ENCODE results near the gene ACKR4. TPM values are rescaled to one million over a fixed set of nuclear protein-coding genes. Genes with fewer than 3 reads are reported as not detected.

The ACKR4 gene
- total RNA-seq, 1 donor from 2014 or later = not detected

DNA sequence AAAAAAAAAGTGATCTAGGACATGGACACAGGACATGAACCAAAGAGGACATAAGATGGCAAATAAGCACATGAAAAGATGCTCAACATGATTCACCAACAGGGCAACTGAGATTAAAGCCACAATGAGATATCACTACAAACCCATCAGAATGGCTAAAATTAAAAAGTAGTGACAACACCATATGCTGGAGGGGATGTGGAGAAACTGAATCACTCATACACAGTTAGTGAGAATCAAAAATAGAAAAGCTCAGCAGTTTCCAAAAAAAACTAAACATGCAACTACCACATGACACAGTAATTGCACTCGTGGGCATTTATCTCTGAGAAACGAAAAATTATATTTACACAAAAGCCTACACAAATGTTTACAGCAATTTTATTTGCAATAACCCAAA lies 27.9 kb upstream of the ACKR4 start:
- no peak overlapping the region for H3K4me3 ChIP-seq (ENCODE audit: low read depth, low read length)
- no peak for DNase-seq (ENCODE audit: low read depth)
- TF ChIP-seq, protein P1, sequence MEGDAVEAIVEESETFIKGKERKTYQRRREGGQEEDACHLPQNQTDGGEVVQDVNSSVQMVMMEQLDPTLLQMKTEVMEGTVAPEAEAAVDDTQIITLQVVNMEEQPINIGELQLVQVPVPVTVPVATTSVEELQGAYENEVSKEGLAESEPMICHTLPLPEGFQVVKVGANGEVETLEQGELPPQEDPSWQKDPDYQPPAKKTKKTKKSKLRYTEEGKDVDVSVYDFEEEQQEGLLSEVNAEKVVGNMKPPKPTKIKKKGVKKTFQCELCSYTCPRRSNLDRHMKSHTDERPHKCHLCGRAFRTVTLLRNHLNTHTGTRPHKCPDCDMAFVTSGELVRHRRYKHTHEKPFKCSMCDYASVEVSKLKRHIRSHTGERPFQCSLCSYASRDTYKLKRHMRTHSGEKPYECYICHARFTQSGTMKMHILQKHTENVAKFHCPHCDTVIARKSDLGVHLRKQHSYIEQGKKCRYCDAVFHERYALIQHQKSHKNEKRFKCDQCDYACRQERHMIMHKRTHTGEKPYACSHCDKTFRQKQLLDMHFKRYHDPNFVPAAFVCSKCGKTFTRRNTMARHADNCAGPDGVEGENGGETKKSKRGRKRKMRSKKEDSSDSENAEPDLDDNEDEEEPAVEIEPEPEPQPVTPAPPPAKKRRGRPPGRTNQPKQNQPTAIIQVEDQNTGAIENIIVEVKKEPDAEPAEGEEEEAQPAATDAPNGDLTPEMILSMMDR (conservative IDR thresholded peaks at IDR 0.05; ENCODE audit: low read depth, low read length) = no peak

DNA sequence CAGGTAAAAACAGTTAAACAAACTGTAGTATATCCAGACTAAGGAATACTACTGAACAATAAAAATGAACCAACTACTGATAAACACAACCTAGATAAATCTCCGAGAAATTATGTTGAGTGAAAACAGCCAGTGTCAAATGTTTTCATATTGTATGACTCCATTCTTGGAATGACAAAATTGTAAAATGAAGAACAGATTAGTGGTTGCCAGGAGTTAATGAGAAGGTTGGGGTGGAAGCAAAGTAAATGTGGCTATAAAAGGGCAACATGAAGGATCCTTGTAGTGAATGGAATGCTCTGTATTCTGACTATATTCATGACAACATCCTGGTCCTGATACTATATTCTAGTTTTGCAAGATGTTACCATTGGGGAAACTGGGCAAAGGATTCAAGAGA lies 27.5 kb upstream of the ACKR4 start:
- H3K4me3 ChIP-seq (ENCODE audit: low read depth, low read length) = no peak overlapping the region
- DNase-seq (ENCODE audit: low read depth) = no peak
- TF ChIP-seq, protein P1 (conservative IDR thresholded peaks at IDR 0.05; ENCODE audit: low read depth, low read length) = no peak

DNA sequence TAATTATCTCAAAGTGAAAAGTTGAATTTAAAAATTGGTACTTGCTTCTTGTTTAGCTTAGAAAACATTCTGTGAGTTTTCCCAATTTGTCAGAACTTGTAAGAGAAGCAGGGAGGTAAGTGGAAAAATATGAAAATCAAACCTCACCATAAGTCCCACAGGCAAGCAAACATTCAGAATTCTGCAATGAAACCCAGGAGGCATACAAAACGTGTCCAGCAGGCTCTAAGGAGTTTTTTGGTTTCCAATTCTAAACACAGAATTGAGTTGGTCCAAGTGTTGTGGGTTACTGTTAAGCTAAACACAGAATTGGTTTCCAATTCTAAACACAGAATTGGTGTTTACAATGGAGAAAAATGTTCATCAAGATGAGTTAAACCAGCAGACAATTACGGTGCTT lies 27.1 kb upstream of the ACKR4 start:
- TF ChIP-seq, protein P1 (conservative IDR thresholded peaks at IDR 0.05; ENCODE audit: low read depth, low read length) = no peak
- no peak overlapping the region for H3K4me3 ChIP-seq (ENCODE audit: low read depth, low read length)
- DNase-seq (ENCODE audit: low read depth) = no peak

DNA sequence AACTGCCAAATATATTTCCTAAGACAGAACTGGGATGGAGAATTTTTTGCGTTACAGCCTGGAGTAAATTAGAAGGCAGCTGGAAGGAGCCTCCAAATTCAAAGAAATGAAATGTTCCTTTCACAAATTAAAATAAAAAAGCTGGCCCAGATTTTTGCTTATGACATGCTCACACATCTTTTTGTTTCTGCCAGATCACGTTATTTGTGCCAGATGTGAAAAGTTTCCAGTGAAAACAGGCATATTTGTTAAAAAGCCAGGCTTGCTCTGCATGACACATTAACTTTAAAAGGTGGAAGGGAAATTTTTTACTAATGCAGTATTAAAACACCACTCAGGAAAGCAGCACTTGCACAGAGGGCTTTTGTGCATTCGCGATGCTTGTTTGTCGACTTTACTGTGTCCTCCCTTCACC lies 23.3 kb upstream of the ACKR4 start:
- no peak overlapping the region for H3K4me3 ChIP-seq (ENCODE audit: low read depth, low read length)
- TF ChIP-seq, protein P1 (conservative IDR thresholded peaks at IDR 0.05; ENCODE audit: low read depth, low read length) = no peak
- DNase-seq (ENCODE audit: low read depth) = no peak

DNA sequence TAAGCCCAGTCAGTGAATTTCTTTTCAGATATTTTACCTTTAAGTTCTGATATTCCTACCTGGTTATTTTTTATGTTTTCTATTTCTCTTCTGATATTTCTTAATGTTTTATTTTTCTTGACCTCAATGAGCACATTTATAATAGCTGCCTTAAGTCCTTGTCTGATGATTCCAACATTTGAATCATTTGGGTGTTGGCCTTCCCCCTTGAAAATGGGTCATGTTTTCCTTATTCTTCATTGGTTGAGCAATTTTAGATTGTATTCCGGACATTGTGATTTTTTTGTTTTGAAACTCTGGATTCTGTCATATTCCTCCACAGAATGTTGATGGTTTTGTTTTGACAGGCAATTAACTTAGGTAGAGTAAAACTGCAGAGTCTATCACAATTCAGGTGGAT lies 9.7 kb upstream of the ACKR4 start:
- no peak for DNase-seq (ENCODE audit: low read depth)
- no peak overlapping the region for H3K4me3 ChIP-seq (ENCODE audit: low read depth, low read length)
- TF ChIP-seq, protein P1 (conservative IDR thresholded peaks at IDR 0.05; ENCODE audit: low read depth, low read length) = no peak

DNA sequence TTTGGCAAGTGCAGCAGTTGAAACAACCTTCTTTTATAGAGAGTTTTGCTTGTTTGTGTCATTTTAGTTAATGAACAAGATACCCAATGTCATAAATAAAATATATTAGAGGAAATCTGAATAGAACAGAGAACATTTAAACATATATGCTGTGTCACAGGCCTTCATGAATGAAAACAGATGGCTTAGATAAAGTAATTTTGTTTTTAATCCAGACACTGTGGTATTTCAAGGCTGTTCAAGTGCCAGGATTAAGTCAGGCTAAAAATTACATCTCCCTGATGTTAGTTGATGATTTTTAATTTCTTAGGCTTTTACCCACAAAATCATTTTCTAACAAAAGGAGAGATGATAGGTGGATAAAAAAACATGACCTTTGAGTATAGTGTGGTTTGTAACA lies 4.9 kb upstream of the ACKR4 start:
- no peak overlapping the region for H3K4me3 ChIP-seq (ENCODE audit: low read depth, low read length)
- DNase-seq (ENCODE audit: low read depth) = no peak
- TF ChIP-seq, protein P1 (conservative IDR thresholded peaks at IDR 0.05; ENCODE audit: low read depth, low read length) = no peak

DNA sequence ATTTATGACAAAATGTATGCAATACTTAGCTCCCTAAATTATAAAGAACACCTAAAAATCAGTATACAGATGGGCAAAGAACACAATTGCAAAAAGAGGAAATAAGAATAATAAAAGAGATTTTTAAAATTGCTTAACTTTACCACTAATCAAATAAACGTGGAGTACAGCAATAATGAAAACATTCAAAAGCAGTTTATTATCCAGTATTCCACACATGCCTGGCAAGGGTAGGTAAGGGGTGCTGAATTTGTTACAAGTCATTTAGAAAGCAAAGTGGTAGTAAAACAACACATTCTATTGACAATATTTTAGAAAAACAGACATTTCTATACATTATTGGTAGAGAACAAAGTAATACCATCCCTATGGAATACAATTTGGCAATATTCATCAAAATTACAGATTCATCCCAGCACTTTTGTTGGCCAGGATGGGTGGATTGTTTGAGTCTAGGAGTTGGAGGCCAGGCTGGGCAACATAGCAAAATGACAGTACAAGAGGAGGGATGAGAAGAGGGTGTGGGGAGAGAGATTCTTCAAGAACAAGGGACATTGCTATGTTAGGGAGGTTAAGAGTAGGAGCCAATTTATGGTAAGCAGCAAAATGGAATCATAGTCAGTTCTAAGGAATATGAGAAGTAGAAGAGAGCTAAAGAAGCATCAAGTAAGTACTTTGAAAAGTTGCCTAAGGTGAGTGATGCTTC lies 3.7 kb upstream of the ACKR4 start:
- TF ChIP-seq, protein P1 (conservative IDR thresholded peaks at IDR 0.05; ENCODE audit: low read depth, low read length) = no peak
- no peak for DNase-seq (ENCODE audit: low read depth)
- H3K4me3 ChIP-seq (ENCODE audit: low read depth, low read length) = no peak overlapping the region
